Natural killer cell (primary cell): Measurements from ENCODE around the gene DIAPH1. TPM values are rescaled to one million over a fixed set of nuclear protein-coding genes. Genes with fewer than 3 reads are reported as not detected.
A peak's percentile ranks its signal among the peaks of the same experiment; 100 is the strongest.

Source experiments
- ATAC-seq, 3 donors: fragments of 150-1000 bp in 2 of 3; fragments of 200-7000 bp in 1 of 3; cut with Tn5 transposase; 1 replicate in 1 of 3; 2 replicates in 2 of 3; pipeline ENCODE4 v1.10.0; 2021; ENCODE audit warnings: mild to moderate bottlenecking in 2 of 3, moderate library complexity in 2 of 3
- DNase-seq, 2 donors: peaks; one replicate each; pipeline versions ENCODE4 v3.0.0 to v3.0.0-alpha.2; 2013 to 2021; ENCODE audit warnings: mixed read lengths in 1 of 2
- H3K27ac ChIP-seq: one replicate; pipeline ENCODE4 v1.5.1; 2013; ENCODE audit warnings: mild to moderate bottlenecking, low read length
- H3K27me3 ChIP-seq: one replicate; pipeline ENCODE4 v1.6.1; 2013; ENCODE audit warnings: low read length; ENCODE audit not compliant: control insufficient read depth, insufficient read depth
- H3K36me3 ChIP-seq: one replicate; pipeline ENCODE4 v1.6.1; 2013; ENCODE audit warnings: low read length; ENCODE audit not compliant: control insufficient read depth, insufficient read depth
- H3K4me1 ChIP-seq: one replicate; pipeline ENCODE4 v1.6.1; 2013; ENCODE audit warnings: low read length; ENCODE audit not compliant: control insufficient read depth, insufficient read depth
- H3K4me3 ChIP-seq: one replicate; pipeline ENCODE4 v1.5.1; 2013; ENCODE audit warnings: low read length
- H3K9me3 ChIP-seq: one replicate; pipeline ENCODE4 v1.6.1; 2013; ENCODE audit warnings: low read length; ENCODE audit not compliant: control insufficient read depth, insufficient read depth
- H3K27ac Mint-ChIP-seq, 2 donors: one replicate each; pipeline ENCODE4 v1.8.0; 2022; ENCODE audit warnings: mild to moderate bottlenecking in 2 of 2, mixed read lengths in 2 of 2, moderate library complexity in 1 of 2
- H3K27me3 Mint-ChIP-seq, 2 donors: one replicate each; pipeline ENCODE4 v1.8.0; 2022; ENCODE audit warnings: low read depth in 2 of 2, mixed read lengths in 2 of 2
- H3K36me3 Mint-ChIP-seq: one replicate; pipeline ENCODE4 v1.8.0; 2022; ENCODE audit warnings: mixed read lengths
- H3K4me1 Mint-ChIP-seq, 2 donors: one replicate each; pipeline ENCODE4 v1.8.0; 2022; ENCODE audit warnings: mixed read lengths in 2 of 2
- H3K4me3 Mint-ChIP-seq: one replicate; pipeline ENCODE4 v1.8.0; 2022; ENCODE audit warnings: mild to moderate bottlenecking, moderate library complexity, mixed read lengths
- H3K9me3 Mint-ChIP-seq, 2 donors: one replicate each; pipeline ENCODE4 v1.8.0; 2022; ENCODE audit warnings: mixed read lengths in 2 of 2
- WGBS: methylation state at CpG from one replicate; pipeline ENCODE4 v1.1.7; 2013; ENCODE audit warnings: missing lambda C conversion rate; ENCODE audit not compliant: insufficient coverage; 5-methylcytosine and 5-hydroxymethylcytosine counted together
- intact Hi-C: fragments of 100-400 bp; cut with micrococcal nuclease; formaldehyde crosslinking; loops from one replicate; pipeline ENCODE4 v1.14.2; 2022
- total RNA-seq, 4 donors: library from RNA; stranded (reverse); fragments of 120-200 nt in 1 of 4; gene quantifications; one replicate each; pipeline versions ENCODE4 v1.2.3 to v1.2.4, GENCODE V29; 2013 to 2022
- TF ChIP-seq, protein P1 (sequence below): fragments of 200-600 bp; IDR thresholded peaks from one replicate; pipeline ENCODE4 v1.8.0; 2022; ENCODE audit warnings: antibody characterized with exemption

DIAPH1 gene
- total RNA-seq, 3 donors from 2014 or later (not counting 1 experiment from before 2014, with no cell fraction given): 410 to 456 (median 419) TPM

DNA sequence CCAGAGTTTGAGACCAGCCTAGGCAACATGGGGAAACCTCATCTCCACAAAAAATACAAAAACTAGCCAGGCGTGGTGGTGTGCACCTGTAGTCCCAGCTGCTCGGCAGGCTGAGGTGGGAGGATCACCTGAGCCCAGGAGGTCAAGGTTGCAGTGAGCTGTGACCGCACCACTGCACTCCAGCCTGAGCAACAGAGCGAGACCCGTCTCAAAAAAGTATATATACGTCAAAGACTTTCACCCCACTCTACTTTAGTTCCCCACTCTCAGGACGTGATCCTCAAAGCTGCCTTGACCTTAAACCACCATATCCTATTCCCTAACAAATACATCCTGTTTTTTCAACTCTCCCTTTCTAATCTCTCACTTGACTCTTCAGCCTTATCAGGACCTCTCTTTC lies 88.9 kb downstream of the DIAPH1 start:
- Mint-ChIP-seq H3K4me3 (no peak overlapping the region), H3K27ac (no peak overlapping the region), H3K4me1 (peaks cover 13 to 21% of the 10 kb centered on the region in 2 donors), H3K36me3 (peaks cover 37% of the 10 kb centered on the region), H3K27me3 (no peaks in the 10 kb centered on the region), H3K9me3 (no peaks in the 10 kb centered on the region)
- no peaks in the 10 kb centered on the region for H3K27me3 ChIP-seq
- no peaks in the 10 kb centered on the region for H3K4me1 ChIP-seq
- DNase-seq (no peak), ATAC-seq (no peak)
- H3K4me3 ChIP-seq: no peak overlapping the region
- TF ChIP-seq, protein P1, sequence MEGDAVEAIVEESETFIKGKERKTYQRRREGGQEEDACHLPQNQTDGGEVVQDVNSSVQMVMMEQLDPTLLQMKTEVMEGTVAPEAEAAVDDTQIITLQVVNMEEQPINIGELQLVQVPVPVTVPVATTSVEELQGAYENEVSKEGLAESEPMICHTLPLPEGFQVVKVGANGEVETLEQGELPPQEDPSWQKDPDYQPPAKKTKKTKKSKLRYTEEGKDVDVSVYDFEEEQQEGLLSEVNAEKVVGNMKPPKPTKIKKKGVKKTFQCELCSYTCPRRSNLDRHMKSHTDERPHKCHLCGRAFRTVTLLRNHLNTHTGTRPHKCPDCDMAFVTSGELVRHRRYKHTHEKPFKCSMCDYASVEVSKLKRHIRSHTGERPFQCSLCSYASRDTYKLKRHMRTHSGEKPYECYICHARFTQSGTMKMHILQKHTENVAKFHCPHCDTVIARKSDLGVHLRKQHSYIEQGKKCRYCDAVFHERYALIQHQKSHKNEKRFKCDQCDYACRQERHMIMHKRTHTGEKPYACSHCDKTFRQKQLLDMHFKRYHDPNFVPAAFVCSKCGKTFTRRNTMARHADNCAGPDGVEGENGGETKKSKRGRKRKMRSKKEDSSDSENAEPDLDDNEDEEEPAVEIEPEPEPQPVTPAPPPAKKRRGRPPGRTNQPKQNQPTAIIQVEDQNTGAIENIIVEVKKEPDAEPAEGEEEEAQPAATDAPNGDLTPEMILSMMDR: no peak
- H3K27ac ChIP-seq: no peak overlapping the region
- no peaks in the 10 kb centered on the region for H3K9me3 ChIP-seq
- 91% methylated on average over 7 of the region's 7 CpGs for WGBS
- intact Hi-C loops: no loop called here
- H3K36me3 ChIP-seq: peaks cover 87% of the 10 kb centered on the region

GRCh38 chr5:141529002-141529401 lies 89.8 kb downstream of the DIAPH1 start:
- no peaks in the 10 kb centered on the region for H3K27me3 Mint-ChIP-seq
- no peak overlapping the region for H3K4me3 Mint-ChIP-seq
- TF ChIP-seq, protein P1: no peak
- DNase-seq (no peak), ATAC-seq (no peak)
- intact Hi-C loops: no loop called here
- Histone ChIP-seq H3K4me3 (no peak overlapping the region), H3K9me3 (no peaks in the 10 kb centered on the region), H3K36me3 (peaks cover 86% of the 10 kb centered on the region), H3K27me3 (no peaks in the 10 kb centered on the region), H3K4me1 (no peaks in the 10 kb centered on the region), H3K27ac (no peak overlapping the region)
- WGBS: 89% methylated on average over 4 of the region's 5 CpGs
- peak overlapping the region; percentile 35 to 61 for H3K27ac Mint-ChIP-seq
- peaks cover 30% of the 10 kb centered on the region for H3K36me3 Mint-ChIP-seq
- peaks cover 11 to 22% of the 10 kb centered on the region in 2 donors for H3K4me1 Mint-ChIP-seq
- H3K9me3 Mint-ChIP-seq: no peaks in the 10 kb centered on the region

DNA sequence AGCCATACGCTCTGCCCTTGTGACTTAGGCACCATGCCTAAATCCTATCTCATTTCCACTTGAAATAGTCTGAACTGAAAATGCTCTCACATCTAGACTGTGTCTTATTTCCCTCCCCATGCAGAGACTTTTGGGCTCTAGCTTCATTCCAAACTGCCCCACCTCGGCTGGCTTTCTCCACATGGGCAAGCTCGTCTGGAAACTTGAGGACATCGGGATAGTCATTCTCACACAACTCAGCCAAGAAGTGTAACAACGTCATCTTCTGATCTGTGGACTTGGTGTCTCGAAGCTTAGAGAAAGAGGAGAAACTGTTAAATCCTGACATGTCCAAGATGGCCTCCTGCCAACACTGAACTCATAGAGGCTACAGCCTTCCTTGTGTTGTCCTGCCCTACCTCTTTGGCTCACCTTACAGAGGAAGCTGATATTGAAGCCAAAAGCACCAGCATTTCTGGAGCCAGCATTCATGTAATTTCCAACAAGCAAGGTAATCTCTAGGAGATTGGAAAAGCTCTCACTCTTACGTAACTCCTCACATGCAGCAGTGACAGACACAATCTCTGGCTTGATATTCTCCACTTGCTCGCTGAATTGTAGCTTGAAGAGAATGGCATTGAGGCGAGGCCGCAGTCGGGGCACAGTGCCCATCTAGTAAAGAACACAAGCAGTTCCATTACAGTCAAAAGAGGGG lies 90.4 kb downstream of the DIAPH1 start:
- Mint-ChIP-seq H3K4me1 (peaks cover 11 to 23% of the 10 kb centered on the region in 2 donors), H3K27me3 (no peaks in the 10 kb centered on the region), H3K36me3 (peaks cover 30% of the 10 kb centered on the region), H3K9me3 (no peaks in the 10 kb centered on the region), H3K4me3 (no peak overlapping the region), H3K27ac (peak overlapping the region; percentile 35 to 61)
- Histone ChIP-seq H3K27ac (no peak overlapping the region), H3K4me3 (no peak overlapping the region), H3K27me3 (no peaks in the 10 kb centered on the region), H3K9me3 (no peaks in the 10 kb centered on the region), H3K36me3 (peaks cover 86% of the 10 kb centered on the region), H3K4me1 (no peaks in the 10 kb centered on the region)
- intact Hi-C loops: no loop called here
- 97% methylated on average over 11 of the region's 11 CpGs for WGBS
- no peak for ATAC-seq
- TF ChIP-seq, protein P1: no peak
- no peak for DNase-seq

- Mint-ChIP-seq H3K9me3 (no peaks in the 10 kb centered on the region), H3K27ac (peak overlapping the region; percentile 35 to 57), H3K4me1 (peaks cover 11 to 27% of the 10 kb centered on the region in 2 donors), H3K4me3 (no peak overlapping the region), H3K36me3 (peaks cover 30% of the 10 kb centered on the region), H3K27me3 (no peaks in the 10 kb centered on the region)
- no peak for ATAC-seq
- H3K9me3 ChIP-seq: no peaks in the 10 kb centered on the region
- no peaks in the 10 kb centered on the region for H3K27me3 ChIP-seq
- no peaks in the 10 kb centered on the region for H3K4me1 ChIP-seq
- peaks cover 86% of the 10 kb centered on the region for H3K36me3 ChIP-seq
- 90% methylated on average over 1 of the region's 1 CpG for WGBS
- no peak overlapping the region for H3K27ac ChIP-seq
- TF ChIP-seq, protein P1: no peak
- no peak for DNase-seq
- no peak overlapping the region for H3K4me3 ChIP-seq
- intact Hi-C loops: no loop called here
Measured at GRCh38 chr5:141527426-141527825, 91.4 kb downstream of the DIAPH1 start.
